A673 (cell line): ENCODE measurements around the gene MAN1C1. TPM values are rescaled to one million over a fixed set of nuclear protein-coding genes. Genes with fewer than 3 reads are reported as not detected.

Source experiments
- BruUV-seq: library from RNA; stranded (reverse); fragments of 400-500 nt; replicated peaks from 2 replicates; lab custom pipeline; 2021; lab: Mats Ljungman, UMichigan
- CTCF ChIA-PET: fragments of 300-600 bp; sonication (Branson Sonifier 250); formaldehyde crosslinking; loops from one replicate; lab custom pipeline; 2022; ENCODE audit warnings: antibody characterized with exemption; lab: Charles Lee
- POLR2A ChIA-PET: fragments of 300-600 bp; sonication (Branson Sonifier 250); formaldehyde crosslinking; loops from one replicate; lab custom pipeline; 2022; ENCODE audit warnings: antibody characterized with exemption; ENCODE audit not compliant: low non-redundant PET; lab: Charles Lee
- DNase-seq: peaks from one replicate; pipeline ENCODE4 v3.0.0-alpha.2; 2015; ENCODE audit warnings: low spot score
- H3K27ac ChIP-seq: fragments of 200-600 bp; sonication (generic); 2 replicates; pipeline ENCODE4 v1.5.1; 2016; ENCODE audit warnings: mixed run types, low read depth, mild to moderate bottlenecking, mixed read lengths, antibody characterized with exemption, low read length; ENCODE audit not compliant: poor library complexity, severe bottlenecking
- H3K27me3 ChIP-seq: fragments of 200-600 bp; sonication (generic); replicated peaks from 2 replicates; pipeline ENCODE4 v1.6.1; 2017; ENCODE audit warnings: mixed run types, low read depth, mild to moderate bottlenecking, mixed read lengths, antibody characterized with exemption, low read length; ENCODE audit not compliant: insufficient read depth, poor library complexity
- H3K36me3 ChIP-seq: fragments of 200-600 bp; sonication (generic); 2 replicates; pipeline ENCODE4 v1.6.1; 2016; ENCODE audit warnings: mixed run types, mild to moderate bottlenecking, mixed read lengths, antibody characterized with exemption, low read length; ENCODE audit not compliant: insufficient read depth, poor library complexity, severe bottlenecking
- H3K4me1 ChIP-seq: fragments of 200-600 bp; sonication (generic); 2 replicates; pipeline ENCODE4 v1.6.1; 2017; ENCODE audit warnings: mixed run types, mild to moderate bottlenecking, mixed read lengths, antibody characterized with exemption, low read length; ENCODE audit not compliant: insufficient read depth, poor library complexity, severe bottlenecking
- H3K4me3 ChIP-seq: fragments of 200-600 bp; sonication (generic); 2 replicates; pipeline ENCODE4 v1.5.1; 2016; ENCODE audit warnings: low read depth, mixed run types, mild to moderate bottlenecking, mixed read lengths, low read length; ENCODE audit not compliant: poor library complexity, severe bottlenecking
- H3K9me3 ChIP-seq: fragments of 200-600 bp; sonication (generic); 2 replicates; pipeline ENCODE4 v1.6.1; 2016; ENCODE audit warnings: mixed run types, low read depth, mild to moderate bottlenecking, mixed read lengths, antibody characterized with exemption, low read length; ENCODE audit not compliant: poor library complexity, severe bottlenecking
- EZH2 ChIP-seq: fragments of 200-600 bp; sonication (generic); IDR thresholded peaks from 2 replicates; pipeline ENCODE4 v1.6.1; 2017; ENCODE audit warnings: borderline replicate concordance, low read depth, mild to moderate bottlenecking, mixed read lengths, antibody characterized with exemption, low read length; ENCODE audit not compliant: poor library complexity, severe bottlenecking
- intact Hi-C: fragments of 100-400 bp; cut with micrococcal nuclease; formaldehyde crosslinking; loops from one replicate; pipeline ENCODE4 v1.10.0; 2022; ENCODE audit not compliant: unreplicated experiment
- total RNA-seq: library from RNA; stranded (reverse); gene quantifications from 2 replicates; pipeline ENCODE4 v1.2.3, GENCODE V29; 2021
- TF ChIP-seq, protein P1 (sequence below): fragments of 300-800, 200-600 bp; sonication (generic); conservative IDR thresholded peaks from 2 replicates; pipeline ENCODE4 v1.5.1; 2017; ENCODE audit warnings: low read depth, mild to moderate bottlenecking, antibody characterized with exemption, low read length, moderate library complexity, mixed read lengths

The MAN1C1 gene
- total RNA-seq, 1 experiment from 2014 or later, result 0.21 TPM

DNA sequence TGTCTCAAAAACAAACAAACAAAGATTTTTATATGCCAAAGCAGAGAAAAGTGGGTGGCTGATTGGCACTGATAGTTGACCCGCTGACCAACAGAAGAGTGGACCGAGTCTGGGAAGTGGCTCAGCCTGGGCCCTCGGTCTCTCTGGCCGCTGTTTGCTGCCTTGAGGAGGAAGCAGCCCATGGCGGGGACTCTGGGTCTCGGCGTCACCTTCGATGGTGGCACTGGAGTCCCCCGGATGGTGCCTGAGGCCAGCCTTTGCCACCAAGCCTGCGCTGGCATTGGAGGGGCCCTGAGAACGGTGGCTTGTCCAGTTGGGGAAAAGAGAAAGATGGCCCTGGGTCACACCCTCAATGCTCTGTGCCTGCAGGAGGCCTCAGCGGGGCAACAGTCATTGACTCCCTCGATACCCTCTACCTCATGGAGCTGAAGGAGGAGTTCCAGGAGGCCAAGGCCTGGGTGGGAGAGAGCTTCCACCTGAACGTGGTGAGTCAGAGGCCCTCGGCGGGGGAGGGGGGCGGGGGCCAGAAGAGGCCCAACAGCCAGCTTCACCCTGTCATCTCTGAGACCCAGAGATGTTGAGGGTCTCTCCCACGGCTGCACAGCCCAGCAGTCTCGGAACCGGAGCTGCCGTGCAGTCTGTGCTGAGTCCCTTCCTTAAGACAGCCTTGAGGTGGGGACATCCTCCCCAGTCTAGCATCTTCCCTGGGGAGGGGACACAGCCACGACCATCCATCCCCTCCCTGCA, 129.9 kb downstream of the MAN1C1 start:
- no peak overlapping the region for H3K27ac ChIP-seq
- no peak overlapping the region for H3K4me3 ChIP-seq
- intact Hi-C loops, result no loop called here
- H3K36me3 ChIP-seq, result no peaks in the 10 kb centered on the region
- CTCF ChIA-PET, result interaction anchor here (0.6 kb wide), 1 partner anchor 18 kb away, joined by 3 read pairs; no protein-coding TSS in a partner anchor
- no peak for TF ChIP-seq EZH2
- no TSS peak for BruUV-seq
- no peaks in the 10 kb centered on the region for H3K4me1 ChIP-seq
- POLR2A ChIA-PET, result no interaction called here
- H3K9me3 ChIP-seq, result no peaks in the 10 kb centered on the region
- no peaks in the 10 kb centered on the region for H3K27me3 ChIP-seq
- no peak for DNase-seq

DNA sequence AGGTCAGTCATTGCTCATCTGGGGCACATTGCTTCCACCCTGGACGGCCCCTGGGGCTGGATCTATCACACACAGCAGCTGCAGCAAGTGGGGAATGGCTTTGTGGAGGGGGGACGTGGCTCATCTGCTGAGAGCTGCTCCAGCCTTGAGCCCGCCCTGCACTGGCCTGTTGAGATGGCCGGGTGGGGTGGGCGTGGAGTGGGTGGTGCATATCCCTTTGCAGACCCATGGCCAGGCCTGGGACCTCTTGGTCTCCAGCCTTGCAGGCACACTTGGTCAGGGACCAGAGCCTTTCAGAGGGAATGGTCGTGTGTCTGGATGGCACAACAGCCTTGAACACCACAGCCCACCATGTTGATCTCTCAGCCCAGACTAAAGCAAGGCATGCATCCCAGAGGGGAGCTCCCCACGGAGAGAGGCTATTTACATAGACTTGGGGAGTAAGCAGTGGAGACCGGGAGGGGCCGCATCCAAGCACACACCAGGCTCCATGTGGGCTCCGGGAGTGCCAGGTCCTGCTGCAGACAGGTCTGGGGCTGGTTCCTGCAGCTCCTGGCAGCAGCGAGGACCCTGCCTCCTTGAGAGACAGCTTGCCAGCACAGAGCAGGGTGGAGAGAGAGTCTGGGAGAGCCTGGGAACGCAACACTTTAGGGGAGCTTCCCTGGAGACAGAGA, 130.6 kb downstream of the MAN1C1 start:
- DNase-seq, result no peak
- TF ChIP-seq EZH2, result no peak
- TF ChIP-seq, protein P1, sequence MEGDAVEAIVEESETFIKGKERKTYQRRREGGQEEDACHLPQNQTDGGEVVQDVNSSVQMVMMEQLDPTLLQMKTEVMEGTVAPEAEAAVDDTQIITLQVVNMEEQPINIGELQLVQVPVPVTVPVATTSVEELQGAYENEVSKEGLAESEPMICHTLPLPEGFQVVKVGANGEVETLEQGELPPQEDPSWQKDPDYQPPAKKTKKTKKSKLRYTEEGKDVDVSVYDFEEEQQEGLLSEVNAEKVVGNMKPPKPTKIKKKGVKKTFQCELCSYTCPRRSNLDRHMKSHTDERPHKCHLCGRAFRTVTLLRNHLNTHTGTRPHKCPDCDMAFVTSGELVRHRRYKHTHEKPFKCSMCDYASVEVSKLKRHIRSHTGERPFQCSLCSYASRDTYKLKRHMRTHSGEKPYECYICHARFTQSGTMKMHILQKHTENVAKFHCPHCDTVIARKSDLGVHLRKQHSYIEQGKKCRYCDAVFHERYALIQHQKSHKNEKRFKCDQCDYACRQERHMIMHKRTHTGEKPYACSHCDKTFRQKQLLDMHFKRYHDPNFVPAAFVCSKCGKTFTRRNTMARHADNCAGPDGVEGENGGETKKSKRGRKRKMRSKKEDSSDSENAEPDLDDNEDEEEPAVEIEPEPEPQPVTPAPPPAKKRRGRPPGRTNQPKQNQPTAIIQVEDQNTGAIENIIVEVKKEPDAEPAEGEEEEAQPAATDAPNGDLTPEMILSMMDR, result no peak
- intact Hi-C loops, result no loop called here

DNA sequence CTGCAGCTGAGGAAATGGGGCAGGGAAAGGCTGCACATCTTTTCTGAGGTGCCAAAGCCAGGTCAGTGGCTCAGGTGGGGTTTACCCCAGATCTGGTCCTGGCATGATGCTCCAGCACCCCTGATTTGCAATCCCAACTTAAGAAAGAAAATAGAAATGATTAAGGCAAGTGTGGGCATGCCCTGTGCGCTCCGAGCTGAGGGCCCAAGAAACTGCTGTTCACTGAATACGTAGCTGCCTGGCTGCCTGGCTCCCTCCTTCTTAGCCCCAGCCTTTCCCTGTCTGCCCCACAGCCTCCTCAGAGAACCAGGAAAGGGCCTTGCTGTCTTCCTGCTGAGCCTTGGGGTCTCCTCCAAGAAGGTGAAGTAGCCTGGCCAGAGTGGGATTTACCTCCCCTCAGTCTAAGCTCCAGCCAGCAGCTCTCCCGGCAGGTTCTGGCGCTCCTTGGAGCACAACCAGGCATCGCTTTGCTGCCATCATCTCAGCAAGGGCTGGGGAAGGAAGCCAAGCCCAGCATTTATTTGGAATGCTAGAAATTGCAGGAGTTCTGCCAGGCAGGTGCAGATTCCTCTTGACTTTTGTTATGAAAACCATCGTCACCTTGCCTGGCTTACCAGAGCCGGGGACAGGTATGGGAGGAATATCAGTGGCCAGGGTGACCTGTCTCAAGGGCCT, 132.1 kb downstream of the MAN1C1 start:
- Histone ChIP-seq H3K27me3 (no peaks in the 10 kb centered on the region), H3K27ac (no peak overlapping the region), H3K4me3 (no peak overlapping the region), H3K4me1 (no peaks in the 10 kb centered on the region), H3K9me3 (no peaks in the 10 kb centered on the region), H3K36me3 (no peaks in the 10 kb centered on the region)
- DNase-seq, result no peak
- intact Hi-C loops, result no loop called here
- ChIA-PET CTCF (no interaction called here), POLR2A (no interaction called here)
- no TSS peak for BruUV-seq
- no peak for TF ChIP-seq EZH2
- TF ChIP-seq, protein P1, result no peak

More for the DNA sequence above, 130.6 kb downstream of the MAN1C1 start:
- CTCF ChIA-PET, result no interaction called here
- Histone ChIP-seq H3K4me3 (no peak overlapping the region), H3K36me3 (no peaks in the 10 kb centered on the region), H3K9me3 (no peaks in the 10 kb centered on the region), H3K4me1 (no peaks in the 10 kb centered on the region), H3K27me3 (no peaks in the 10 kb centered on the region), H3K27ac (no peak overlapping the region)
- BruUV-seq, result no TSS peak
- POLR2A ChIA-PET, result no interaction called here
